Measurements from ENCODE around the gene FABP7. TPM values are rescaled to one million over a fixed set of nuclear protein-coding genes. Genes with fewer than 3 reads are reported as not detected.

FABP7 gene
- not detected in 5 replicates for total RNA-seq (2022; extraction: Qiagen RNA extraction; ENCODE audit: low read depth)

GRCh38 chr6:122779667-122780066, at the start of gene FABP7:
TSS of gene FABP7 (plus strand) at chr6:122779716. CDS start at chr6:122779795, 79 bp downstream.

GRCh38 chr6:122789182-122790027, 9.9 kb downstream of the FABP7 start, which contains the start of gene SMPDL3A:
TSS of gene SMPDL3A (plus strand) at chr6:122789258. CDS start at chr6:122789347, 89 bp downstream.

Other genes with a start within 250 kb of the FABP7 start
- 0.54 to 0.66 TPM (median 0.66 TPM) in 5 replicates for gene PKIB, start 169.3 kb upstream of the FABP7 start, total RNA-seq (2022; extraction: Qiagen RNA extraction; ENCODE audit: low read depth)
- 2.1 to 4.3 TPM (median 3.3 TPM) in 5 replicates for gene SMPDL3A, start 9.5 kb downstream of the FABP7 start, total RNA-seq (2022; extraction: Qiagen RNA extraction; ENCODE audit: low read depth)
- gene CLVS2, start 216.5 kb downstream of the FABP7 start, total RNA-seq (2022; extraction: Qiagen RNA extraction; ENCODE audit: low read depth): 0.02 to 0.23 TPM (median 0.13 TPM) in 5 replicates

All from A549 treated with ZK216348 at 1 μM for 4 hours (cell line).